Endometrial microvascular endothelial cells (primary cell): ENCODE measurements around the gene MRPS2. TPM values are rescaled to one million over a fixed set of nuclear protein-coding genes. Genes with fewer than 3 reads are reported as not detected.
"Not testable (repeated sequence)": the region's sequence is repeated elsewhere in the genome, so short reads cannot be mapped to it uniquely, and the experiment has no call there.

Experiments used
- in situ Hi-C: cut with HindIII; loops from 2 replicates; pipeline ENCODE4 v1.10.0; 2017; ENCODE audit warnings: low sequenced_read_pairs, low pct_unique_long_range_greater_than_20kb; ENCODE audit errors: inconsistent ontology term
- total RNA-seq: library from RNA; depleted of rRNA; stranded (reverse); fragments of >200 nt; gene quantifications from one replicate; pipeline ENCODE4 v1.2.3, GENCODE V29; 2015; ENCODE audit errors: inconsistent ontology term

MRPS2 gene
- total RNA-seq, 1 donor from 2014 or later, result 55.9 TPM

DNA sequence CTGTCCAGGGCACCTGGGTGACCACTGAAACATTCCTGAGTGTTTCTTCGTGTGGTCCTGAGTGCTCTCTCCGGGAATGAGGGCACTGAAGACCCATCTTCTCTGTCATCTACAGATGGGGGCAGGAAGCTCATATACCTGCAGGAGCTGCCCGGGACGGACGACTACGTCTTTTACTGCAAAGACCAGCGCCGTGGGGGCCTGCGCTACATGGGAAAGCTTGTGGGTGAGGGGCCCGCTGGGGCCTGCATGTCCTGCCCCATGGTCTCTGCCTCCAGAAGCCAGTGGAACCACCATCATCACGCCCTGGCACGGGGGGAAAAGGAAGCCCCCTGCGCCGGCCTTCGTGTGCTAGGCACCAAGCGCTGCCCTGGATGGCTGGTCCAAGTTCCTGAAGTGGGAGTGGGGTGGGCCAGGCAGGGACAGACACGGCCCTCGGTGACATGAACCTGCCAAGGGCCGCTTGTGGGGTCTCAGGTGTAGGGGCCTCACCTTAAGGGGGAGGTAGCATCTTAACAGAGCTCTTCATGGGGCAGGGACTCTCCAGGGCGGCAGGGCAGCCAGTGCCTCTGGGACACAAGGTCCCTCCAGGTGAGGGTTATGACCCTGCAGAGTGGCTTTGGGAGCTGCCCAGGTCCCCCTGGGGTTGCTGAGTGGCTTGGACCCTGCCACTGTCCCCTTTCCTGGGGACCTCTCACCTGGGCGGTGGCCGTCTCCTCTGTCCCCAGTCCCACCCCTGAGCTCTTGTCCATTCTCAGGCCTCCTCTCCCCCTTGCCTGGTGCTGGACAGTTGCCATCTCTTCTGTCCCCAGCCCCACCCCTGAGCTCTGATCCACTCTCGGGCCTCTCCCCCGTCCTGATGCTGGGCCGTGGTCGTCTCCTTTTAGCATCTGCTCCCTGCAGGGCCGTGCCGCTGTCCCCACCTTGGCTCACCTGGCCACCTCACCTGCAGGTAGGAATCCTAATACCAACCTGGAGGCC, 47.6 kb downstream of the MRPS2 start:
- in situ Hi-C loops, result no loop called here

DNA sequence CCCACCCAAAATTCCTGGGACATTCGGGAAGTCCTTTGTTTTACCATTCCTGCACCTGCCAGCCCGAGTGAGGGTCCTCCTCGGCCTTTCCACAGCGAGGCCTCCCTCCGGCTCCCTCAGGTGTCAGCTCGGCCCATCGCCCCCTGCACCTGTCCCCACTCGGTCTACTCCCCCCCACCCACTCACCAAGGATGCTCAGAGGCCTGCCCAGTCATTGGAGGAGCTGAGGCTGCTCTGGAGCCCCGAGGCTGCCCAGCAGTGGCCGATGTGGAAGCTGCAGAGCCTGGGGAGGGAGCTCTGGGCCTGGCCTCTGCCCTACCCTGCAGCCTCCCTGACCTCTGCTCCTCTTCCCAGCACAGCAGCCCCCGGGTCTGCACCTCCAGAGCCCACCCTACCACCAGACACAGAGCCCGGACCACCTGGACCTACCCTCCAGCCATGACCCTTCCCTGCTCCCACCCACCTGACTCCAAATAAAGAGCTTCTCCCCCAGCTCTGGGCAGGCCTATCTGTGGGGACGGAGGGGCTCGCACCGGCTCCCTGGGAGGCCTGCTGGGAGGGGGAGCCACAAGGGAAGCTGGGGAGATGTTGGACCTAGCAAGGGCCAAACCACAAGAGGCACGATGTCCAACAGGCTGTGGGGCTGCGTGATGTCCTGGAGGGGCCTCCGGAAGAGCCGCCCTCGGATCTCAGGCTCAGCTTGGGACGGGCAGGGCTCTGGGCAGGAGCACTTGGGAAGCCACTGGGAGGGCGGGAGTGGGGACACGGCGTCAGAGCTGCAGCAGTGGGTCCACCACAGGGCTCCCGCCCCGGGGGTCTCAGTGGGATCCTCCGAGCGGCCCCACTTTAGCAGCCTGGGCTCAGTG, 49.2 kb downstream of the MRPS2 start:
- in situ Hi-C loops, result not testable (repeated sequence)

DNA sequence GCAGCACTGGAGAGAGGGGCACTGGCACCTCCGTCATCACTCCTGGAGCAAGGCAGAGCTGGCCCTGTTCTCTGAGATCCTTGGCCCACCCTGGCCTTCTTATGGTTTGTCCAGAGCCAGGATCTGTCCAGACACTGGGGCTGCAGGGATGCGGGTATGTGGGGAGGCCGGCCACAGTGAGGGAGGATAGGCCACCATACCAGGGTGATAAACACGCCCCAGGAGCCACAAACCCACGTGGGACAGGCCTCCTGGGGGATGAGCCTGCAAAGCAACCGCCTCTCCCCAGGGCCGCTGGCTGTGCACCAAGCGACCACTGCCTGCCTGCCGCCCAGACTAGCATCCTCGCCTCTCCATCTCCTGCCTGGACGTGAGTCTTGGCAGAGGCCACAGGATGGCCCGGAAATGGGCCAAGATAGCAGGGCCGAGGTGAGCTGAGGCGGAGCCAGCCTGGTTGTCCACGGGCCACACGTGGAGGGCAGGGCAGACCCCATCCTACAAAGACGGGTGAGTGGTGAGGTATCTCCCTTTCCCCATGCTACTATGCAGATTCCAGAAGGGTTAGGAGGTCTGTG, 49.9 kb downstream of the MRPS2 start:
- in situ Hi-C loops, result no loop called here

DNA sequence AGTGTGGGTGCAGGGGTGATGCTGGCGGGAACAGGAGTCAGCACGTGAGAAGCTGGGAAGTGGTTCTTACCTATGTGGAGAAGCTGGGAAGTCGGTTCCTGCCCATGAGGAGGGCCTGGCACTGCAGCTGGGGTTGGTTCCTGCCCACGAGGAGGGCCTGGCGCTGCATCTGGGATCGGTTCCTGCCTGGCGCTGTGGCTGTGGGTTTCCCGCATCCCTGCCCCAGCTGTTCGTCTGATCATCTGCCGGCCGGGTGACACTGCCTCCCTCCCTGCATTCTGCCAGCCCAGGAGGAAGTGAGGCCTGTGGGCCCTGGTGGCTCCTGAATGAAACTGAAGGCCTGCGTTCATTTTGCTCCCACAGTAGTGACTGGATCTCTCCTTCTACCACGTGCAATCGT, 50.5 kb downstream of the MRPS2 start:
- in situ Hi-C loops, result no loop called here

DNA sequence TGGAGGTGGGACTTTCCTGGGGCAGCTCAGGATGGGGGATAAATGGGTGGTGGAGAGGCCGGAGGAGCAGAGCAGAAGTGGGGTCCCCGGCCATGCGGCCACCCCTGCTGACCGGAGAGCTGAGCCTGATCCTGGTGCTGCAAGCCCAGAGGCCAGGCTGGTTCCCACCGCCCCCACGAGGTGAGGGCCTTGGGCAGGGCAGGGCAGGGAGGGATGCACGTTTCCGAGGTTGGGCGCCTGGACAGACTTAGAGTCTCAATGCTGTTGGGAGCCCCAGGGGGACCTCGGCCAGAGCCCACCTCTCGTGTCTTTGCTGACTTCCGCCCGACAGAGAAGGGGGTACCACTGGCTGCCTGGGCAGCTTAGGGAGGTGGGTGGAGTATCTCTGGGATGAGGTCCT, 51.0 kb downstream of the MRPS2 start:
- in situ Hi-C loops, result no loop called here

DNA sequence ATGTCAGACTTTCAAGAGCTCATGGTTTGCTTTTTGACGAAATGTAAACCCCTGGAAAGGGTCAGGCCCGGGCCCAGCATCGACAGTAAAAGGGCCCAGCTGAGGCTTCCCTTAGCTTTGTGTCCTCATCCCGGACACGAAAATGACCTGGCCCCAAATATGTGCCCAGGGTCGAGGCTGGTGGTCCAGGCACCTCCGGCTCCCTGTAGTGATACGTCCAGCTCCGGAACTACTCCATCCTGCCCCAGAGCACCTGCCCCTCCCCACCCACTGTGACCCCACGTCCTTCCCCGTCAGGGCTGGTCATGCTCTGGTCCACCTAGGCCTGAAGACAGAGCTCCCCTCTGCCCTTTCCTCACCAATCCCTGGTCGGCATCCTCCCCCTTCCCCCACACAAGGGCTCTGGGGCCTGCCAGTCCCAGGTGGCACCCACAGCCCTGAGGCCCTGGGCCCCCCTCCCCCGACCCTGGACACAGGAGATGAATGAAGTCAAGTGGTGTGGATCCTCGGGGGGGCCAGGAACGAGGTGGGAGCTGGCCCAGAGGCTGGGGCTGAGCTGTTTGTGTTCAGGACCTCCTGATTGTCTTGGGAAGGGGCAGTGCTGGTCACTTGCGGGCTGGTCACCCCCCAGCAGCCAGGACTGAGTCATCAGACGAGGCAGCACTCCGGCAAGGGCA, 51.7 kb downstream of the MRPS2 start:
- in situ Hi-C loops, result no loop called here

DNA sequence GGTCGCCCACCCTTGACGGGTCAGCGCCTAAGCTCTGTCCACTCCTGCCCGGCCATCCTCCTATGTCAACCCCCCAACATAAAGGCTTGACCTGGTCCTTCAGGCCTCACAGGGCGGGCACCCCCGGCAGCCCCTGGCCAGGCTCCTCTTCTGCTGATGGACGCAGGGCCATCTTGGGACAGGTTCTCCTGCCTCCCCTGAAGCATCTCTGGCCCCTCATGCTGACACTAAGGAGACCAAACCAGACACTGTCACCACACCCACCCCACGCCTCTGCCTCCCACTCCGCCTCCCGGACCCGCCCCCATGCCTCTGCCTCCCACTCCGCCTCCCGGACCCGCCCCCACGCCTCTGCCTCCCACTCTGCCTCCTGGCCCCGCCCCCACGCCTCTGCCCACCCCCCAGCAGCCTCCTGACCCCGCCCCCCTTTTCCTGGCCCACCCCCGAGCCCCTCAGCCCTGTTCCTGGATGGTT, 52.3 kb downstream of the MRPS2 start:
- in situ Hi-C loops, result no loop called here

Other genes with a start within 250 kb of the MRPS2 start
- gene PPP1R26, start 20.9 kb upstream of the MRPS2 start, total RNA-seq, result 7.5 TPM
- not detected for gene LCN1, start 20.8 kb downstream of the MRPS2 start, total RNA-seq
- gene OBP2A, start 45.4 kb downstream of the MRPS2 start, total RNA-seq, result not detected
- gene PAEP, start 61.1 kb downstream of the MRPS2 start, total RNA-seq, result not detected
- gene GLT6D1, start 138.9 kb downstream of the MRPS2 start, total RNA-seq, result not detected
- not detected for gene LCN9, start 162.6 kb downstream of the MRPS2 start, total RNA-seq
- gene SOHLH1, start 198.8 kb downstream of the MRPS2 start, total RNA-seq, result not detected
- gene KCNT1, start 201.5 kb downstream of the MRPS2 start, total RNA-seq, result not detected